K562 treated with DMSO at 1 percent for 12 hours (cell line): ENCODE data around the gene USP27X. TPM values are rescaled to one million over a fixed set of nuclear protein-coding genes. Genes with fewer than 3 reads are reported as not detected.

ENCODE experiments used
- total RNA-seq: library from RNA; unstranded; fragments of 300-600 nt; gene quantifications from 2 replicates; pipeline ENCODE4 v1.2.3, GENCODE V29; 2022; ENCODE audit not compliant: insufficient read depth

Gene USP27X
- total RNA-seq, result 1.7 and 4.5 TPM in 2 replicates

GRCh38 chrX:49878834-49879655 lies at the start of gene USP27X:
Gene USP27X, plus strand, starts transcription at chrX:49879484. Its CDS starts 824 bp downstream, at chrX:49880308.

DNA sequence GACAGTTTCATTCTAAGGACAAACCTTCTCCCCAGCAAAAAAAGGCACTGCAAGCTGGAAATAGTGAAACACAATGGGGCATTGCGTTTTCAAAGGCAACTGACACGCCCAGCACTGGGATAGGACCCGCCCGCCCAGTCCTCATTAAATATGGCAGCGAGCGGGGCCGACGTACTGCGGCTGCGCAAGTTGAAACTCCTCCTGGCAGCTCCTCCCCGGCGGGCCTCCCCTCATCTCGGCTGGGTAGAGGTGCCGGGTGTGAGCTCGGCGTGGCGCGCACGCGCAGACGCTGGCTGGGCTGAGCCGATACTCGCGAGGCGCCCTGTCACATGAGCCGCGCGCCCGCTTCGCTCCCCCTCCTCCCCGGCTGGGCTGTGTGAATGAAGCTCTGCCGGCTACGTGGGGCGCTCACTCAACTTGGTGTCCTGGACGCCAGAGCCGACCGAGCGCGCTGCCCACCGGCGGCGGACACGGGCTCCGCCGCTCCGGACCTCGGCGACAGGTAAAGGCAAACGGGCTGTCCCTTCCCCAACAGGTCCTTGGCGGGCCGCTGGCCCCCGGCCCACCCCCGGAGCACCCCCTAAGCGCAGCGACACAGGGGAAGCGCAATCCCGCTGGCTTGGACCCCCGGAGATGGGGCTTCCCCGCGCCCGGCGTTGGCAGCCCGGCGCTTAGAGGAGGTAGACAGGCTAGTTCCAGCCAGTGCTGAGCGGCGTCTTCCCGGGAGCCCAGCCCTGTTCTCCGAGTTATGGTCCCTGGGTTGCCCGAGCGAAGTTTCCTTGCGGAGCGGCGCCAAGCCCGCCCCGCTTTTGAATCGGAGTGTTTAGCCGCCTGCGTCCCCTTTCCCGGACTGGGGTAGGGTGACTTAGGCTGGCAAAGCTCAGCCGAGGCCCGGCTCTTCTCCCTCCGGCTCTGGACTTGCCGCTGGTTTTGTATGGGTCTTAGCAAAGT lies 43.3 kb downstream of the USP27X start, which contains the start of gene CLCN5:
Gene CLCN5 (plus strand): TSS at position 306 of the 951 bp plus-strand sequence. CDS start 2,703 bp downstream, outside the sequence.

Other genes with a start within 250 kb of the USP27X start
- 61.2 and 93.3 TPM in 2 replicates for gene PAGE1, start 183.5 kb upstream of the USP27X start, total RNA-seq
- 9.2 and 24.4 TPM in 2 replicates for gene PAGE4, start 50.2 kb upstream of the USP27X start, total RNA-seq
- 1.6 and 7.1 TPM in 2 replicates for gene CLCN5, start 43.1 kb downstream of the USP27X start, total RNA-seq